ENCODE measurements around the gene HPSE2.

DNA sequence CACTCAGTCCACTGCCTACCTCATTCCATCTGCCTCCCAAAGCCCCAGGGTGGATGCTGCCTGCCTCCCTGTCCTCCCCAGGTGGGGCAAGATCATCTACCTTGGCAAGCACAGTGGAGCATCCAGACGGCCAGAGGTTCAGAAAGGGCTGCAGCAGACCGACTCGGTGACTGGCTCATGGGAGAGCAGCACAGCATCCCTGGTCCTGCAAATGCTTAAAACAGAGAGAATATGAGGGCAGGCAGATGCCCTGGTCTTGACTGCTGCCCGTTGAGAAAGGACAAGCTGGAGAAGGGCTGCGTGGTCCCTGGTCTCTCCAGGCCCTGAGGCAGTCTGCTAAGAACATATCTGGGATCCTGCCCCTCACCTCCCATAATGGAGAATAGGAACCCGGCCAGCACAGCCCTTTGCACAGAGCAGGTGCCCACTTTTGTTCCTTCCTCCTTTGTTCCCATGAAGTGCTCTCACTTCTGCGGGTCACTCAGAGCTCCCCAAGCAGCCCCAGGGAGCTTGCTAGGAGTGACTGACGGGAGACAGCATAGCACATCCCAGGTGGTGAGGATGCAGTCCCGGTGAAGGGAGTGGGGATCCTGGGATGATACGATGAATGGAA lies 790.3 kb downstream of the HPSE2 start:
- TF ChIP-seq, protein P1, sequence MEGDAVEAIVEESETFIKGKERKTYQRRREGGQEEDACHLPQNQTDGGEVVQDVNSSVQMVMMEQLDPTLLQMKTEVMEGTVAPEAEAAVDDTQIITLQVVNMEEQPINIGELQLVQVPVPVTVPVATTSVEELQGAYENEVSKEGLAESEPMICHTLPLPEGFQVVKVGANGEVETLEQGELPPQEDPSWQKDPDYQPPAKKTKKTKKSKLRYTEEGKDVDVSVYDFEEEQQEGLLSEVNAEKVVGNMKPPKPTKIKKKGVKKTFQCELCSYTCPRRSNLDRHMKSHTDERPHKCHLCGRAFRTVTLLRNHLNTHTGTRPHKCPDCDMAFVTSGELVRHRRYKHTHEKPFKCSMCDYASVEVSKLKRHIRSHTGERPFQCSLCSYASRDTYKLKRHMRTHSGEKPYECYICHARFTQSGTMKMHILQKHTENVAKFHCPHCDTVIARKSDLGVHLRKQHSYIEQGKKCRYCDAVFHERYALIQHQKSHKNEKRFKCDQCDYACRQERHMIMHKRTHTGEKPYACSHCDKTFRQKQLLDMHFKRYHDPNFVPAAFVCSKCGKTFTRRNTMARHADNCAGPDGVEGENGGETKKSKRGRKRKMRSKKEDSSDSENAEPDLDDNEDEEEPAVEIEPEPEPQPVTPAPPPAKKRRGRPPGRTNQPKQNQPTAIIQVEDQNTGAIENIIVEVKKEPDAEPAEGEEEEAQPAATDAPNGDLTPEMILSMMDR (IDR thresholded peaks at IDR 0.05; ENCODE audit: low read depth, low read length), result no peak
- TF ChIP-seq POLR2A (IDR thresholded peaks at IDR 0.05; ENCODE audit: extremely low read depth, insufficient read length), result no peak
- TF ChIP-seq, protein P2, sequence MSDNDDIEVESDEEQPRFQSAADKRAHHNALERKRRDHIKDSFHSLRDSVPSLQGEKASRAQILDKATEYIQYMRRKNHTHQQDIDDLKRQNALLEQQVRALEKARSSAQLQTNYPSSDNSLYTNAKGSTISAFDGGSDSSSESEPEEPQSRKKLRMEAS (IDR thresholded peaks at IDR 0.05; ENCODE audit: low read depth, low read length), result no peak
